GM18519 (cell line): ENCODE measurements around the gene PSG4.
"Not testable (repeated sequence)": the region's sequence is repeated elsewhere in the genome, so short reads cannot be mapped to it uniquely, and the experiment has no call there.

Experiments used
- ATAC-seq: cut with Tn5 transposase; IDR thresholded peaks from one replicate; pipeline ENCODE4 v1.9.1; 2021; ENCODE audit warnings: mild to moderate bottlenecking, moderate library complexity; ENCODE audit not compliant: unreplicated experiment, low FRiP score

PSG4 gene

GRCh38 chr19:43198686-43199419, 6.6 kb downstream of the PSG4 start:
- not testable (repeated sequence) for ATAC-seq

DNA sequence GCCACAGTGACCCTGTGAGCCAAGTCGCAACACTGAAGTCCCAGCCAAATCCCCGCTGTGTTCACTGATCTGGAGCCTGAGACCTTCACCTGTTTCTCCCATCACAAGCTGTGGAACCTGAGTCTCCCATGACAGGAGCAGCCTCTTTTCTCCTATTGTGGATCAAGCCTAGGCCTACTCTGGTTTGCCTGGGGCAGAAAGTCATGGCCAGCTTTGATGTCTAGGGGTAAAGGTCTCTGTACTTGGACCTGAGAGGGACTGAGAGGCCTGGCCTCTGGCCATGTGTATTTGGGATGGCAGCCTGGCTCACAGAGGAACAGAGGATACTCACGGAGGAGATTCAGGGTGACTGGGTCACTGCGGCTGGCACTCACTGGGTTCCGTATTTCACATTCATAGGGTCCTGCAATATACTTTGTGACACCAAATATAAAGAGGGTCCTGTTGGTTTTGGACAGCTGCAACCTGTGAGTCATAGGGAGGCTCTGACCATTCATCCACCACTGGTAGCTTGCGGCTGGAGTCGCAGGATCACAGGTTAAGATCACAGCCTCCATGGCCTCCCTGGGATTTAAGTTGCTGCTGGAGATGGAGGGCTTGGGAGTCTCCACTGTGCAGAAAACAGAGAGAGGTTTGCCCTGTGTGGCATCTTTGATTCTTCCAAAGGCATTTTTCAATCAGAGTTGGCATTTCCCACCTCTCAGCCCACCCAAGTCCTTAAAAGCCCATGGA, 7.6 kb downstream of the PSG4 start:
- ATAC-seq: not testable (repeated sequence)

- not testable (repeated sequence) for ATAC-seq
Observed at GRCh38 chr19:43194397-43194796, 11.0 kb downstream of the PSG4 start.

- ATAC-seq: not testable (repeated sequence)
Observed at GRCh38 chr19:43192381-43193155, 12.9 kb downstream of the PSG4 start.

- ATAC-seq: not testable (repeated sequence)
Observed at GRCh38 chr19:43188092-43188491, 17.3 kb downstream of the PSG4 start.

DNA sequence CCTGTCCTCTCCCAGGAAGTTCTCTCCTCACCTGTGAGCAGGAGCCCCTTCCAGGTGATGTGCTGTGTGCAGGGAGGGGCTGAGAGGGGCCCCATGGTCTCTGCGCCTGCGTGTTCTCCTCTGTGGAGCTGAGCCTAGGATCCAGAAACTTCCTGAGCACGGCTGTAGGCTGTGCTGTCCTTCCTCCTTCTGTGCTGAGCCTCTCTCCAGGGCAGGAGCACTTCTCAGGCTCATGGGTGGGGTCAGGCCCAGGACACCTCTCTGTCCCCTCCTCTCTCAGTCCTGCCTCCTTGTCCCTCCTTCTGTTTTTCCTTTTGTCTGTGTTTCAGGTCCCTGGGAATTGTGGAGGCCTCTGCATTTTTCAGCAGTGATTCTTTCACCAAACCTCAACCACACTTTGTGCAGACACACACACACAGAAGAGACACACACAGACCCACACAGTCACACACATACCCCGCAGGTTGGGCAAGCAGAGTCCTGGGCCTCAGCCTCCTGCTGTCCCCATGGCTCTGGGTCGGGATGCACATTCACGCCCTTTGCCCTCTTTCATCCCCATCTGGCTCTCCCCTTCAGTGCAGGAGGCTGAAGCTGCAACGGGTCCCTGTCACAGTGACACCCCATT, 19.0 kb downstream of the PSG4 start, which contains the start of gene PSG5:
Gene PSG5, minus strand, starts transcription at position 226 of the 625 bp plus-strand sequence. Its CDS starts 131 bp downstream, at position 95.
- not testable (repeated sequence) for ATAC-seq

- not testable (repeated sequence) for ATAC-seq
Observed at GRCh38 chr19:43181869-43182771, 23.3 kb downstream of the PSG4 start.

DNA sequence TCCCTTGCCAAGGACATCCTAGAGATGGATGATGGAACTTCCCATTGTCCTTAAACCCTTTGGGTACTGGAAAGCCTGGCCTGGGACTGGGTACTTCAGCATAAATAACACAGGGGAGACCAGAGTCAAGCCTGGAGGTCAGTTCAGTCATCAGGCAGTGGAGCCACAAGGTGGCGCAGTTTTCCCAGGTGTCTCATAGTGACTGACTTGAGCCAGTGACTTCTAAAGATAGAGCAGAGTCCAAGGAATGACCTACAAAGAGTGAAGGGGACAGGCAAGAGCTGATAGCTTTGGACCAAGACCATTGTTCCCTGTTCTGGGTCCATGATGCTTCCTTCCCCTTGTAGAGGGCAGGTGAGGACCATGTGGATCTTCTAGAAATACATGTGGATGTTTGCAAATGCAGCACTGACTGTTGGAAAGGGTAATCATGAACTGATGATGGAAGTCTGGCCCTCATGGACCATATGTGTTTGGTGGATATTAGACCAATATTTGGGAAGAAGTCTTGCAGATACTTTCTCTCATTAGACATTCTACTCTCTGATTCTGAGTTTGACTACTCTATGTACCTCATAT, 25.8 kb downstream of the PSG4 start:
- ATAC-seq: not testable (repeated sequence)

DNA sequence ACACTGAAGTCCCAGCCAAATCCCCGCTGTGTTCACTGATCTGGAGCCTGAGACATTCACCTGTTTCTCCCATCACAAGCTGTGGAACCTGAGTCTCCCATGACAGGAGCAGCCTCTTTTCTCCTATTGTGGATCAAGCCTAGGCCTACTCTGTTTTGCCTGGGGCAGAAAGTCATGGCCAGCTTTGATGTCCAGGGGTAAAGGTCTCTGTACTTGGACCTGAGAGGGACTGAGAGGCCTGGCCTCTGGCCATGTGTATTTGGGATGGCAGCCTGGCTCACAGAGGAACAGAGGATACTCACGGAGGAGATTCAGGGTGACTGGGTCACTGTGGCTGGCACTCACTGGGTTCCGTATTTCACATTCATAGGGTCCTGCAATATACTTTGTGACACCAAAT, 26.9 kb downstream of the PSG4 start:
- ATAC-seq: not testable (repeated sequence)

GRCh38 chr19:43165906-43166305, 39.5 kb downstream of the PSG4 start:
- ATAC-seq: not testable (repeated sequence)

GRCh38 chr19:43163135-43163534, 42.3 kb downstream of the PSG4 start:
- ATAC-seq: not testable (repeated sequence)

- ATAC-seq: not testable (repeated sequence)
Observed at GRCh38 chr19:43162261-43162660, 43.2 kb downstream of the PSG4 start.

- ATAC-seq: no peak
Observed at GRCh38 chr19:43152214-43152613, 53.2 kb downstream of the PSG4 start.

DNA sequence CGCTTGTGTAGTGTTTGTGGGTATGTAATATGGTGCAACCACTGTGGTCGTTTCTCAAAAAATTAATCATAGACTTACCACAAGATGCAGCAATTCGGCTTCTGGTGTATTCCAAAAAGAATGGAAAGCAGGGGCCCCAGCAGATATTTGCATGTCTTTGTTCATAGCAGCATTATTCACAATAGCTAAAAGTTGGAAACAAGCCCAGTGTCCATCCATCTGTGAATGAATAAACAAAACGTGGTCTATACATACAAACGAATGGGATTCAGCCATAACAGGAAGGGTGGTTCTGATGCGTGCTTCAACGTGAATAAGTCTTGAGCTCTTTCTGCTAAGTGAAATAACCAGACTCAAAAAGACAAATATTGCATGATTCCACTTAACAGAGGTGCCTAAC, 55.6 kb downstream of the PSG4 start:
- not testable (repeated sequence) for ATAC-seq

DNA sequence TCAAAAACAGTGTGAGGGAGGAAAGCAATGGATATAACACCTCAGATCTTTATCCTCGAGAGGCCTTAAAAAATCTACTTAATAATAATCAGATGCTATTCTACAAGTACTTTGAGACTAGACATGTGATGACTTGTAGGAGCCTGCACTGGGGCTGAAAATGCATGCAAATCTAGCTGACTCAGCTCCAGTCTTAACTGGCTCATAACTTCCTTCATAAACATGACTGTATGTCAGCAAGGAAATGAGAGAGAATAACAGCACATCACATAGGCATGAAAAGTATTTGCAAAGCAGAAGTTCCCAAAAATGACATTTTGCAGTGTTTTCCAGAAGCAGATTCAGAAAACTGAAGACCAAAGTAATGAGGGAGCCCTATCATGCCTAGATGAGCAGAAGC, 57.2 kb downstream of the PSG4 start:
- no peak for ATAC-seq
